Activated T-helper 1 cell treated with anti-CD3 and anti-CD28 coated beads, Interleukin-12 subunit alpha, Interleukin-12 subunit beta, Interleukin-2, Interleukin-4 antibody, amounts not matched to agents 30 ng/mL and 10 ng/mL and 1 ng/mL, durations not matched to agents 14 hours and 24 hours and 36 hours (primary cell): ENCODE results near the gene MVB12A. TPM values are rescaled to one million over a fixed set of nuclear protein-coding genes. Genes with fewer than 3 reads are reported as not detected.

Experiments
- total RNA-seq: library from RNA; stranded (reverse); gene quantifications from 2 replicates; pipeline ENCODE4 v1.2.3, GENCODE V29; 2022

Gene MVB12A
- total RNA-seq, 1 donor from 2014 or later = 40.8 TPM

Other genes with a start within 250 kb of the MVB12A start
- 34.6 and 36.0 TPM in 2 replicates for gene USE1, start 204.7 kb upstream of the MVB12A start, total RNA-seq
- gene OCEL1, start 193.8 kb upstream of the MVB12A start, total RNA-seq = 17.0 and 19.6 TPM in 2 replicates
- gene NR2F6, start 174.1 kb upstream of the MVB12A start, total RNA-seq = 14.3 and 14.4 TPM in 2 replicates
- gene USHBP1, start 155.3 kb upstream of the MVB12A start, total RNA-seq = 0.10 and 0.26 TPM in 2 replicates
- 114 and 120 TPM in 2 replicates for gene BABAM1, start 152.6 kb upstream of the MVB12A start, total RNA-seq
- gene ANKLE1, start 138.1 kb upstream of the MVB12A start, total RNA-seq = 13.4 and 13.8 TPM in 2 replicates
- gene ABHD8, start 116.6 kb upstream of the MVB12A start, total RNA-seq = 8.8 and 9.0 TPM in 2 replicates
- gene MRPL34, start 114.2 kb upstream of the MVB12A start, total RNA-seq = 108 and 118 TPM in 2 replicates
- 45.3 and 50.2 TPM in 2 replicates for gene DDA1, start 110.5 kb upstream of the MVB12A start, total RNA-seq
- 6.6 and 7.4 TPM in 2 replicates for gene ANO8, start 85.2 kb upstream of the MVB12A start, total RNA-seq
- gene GTPBP3, start 82.5 kb upstream of the MVB12A start, total RNA-seq = 64.2 and 72.0 TPM in 2 replicates
- 0.08 TPM in 1 of 2 replicates, not detected in the other for gene PLVAP, start 42.7 kb upstream of the MVB12A start, total RNA-seq
- gene CCDC194, start 25.9 kb upstream of the MVB12A start, total RNA-seq = 1.9 and 2.6 TPM in 2 replicates
- 146 and 148 TPM in 2 replicates for gene BST2, start 14.4 kb upstream of the MVB12A start, total RNA-seq
- gene TMEM221, start 28.6 kb downstream of the MVB12A start, total RNA-seq = not detected in 2 replicates
- gene NXNL1, start 40.9 kb downstream of the MVB12A start, total RNA-seq = not detected in 2 replicates
- gene SLC27A1, start 50.5 kb downstream of the MVB12A start, total RNA-seq = 1.7 and 2.0 TPM in 2 replicates
- 58.9 and 61.3 TPM in 2 replicates for gene PGLS, start 91.6 kb downstream of the MVB12A start, total RNA-seq
- 115 and 117 TPM in 2 replicates for gene COLGALT1, start 135.6 kb downstream of the MVB12A start, total RNA-seq